Transverse colon (tissue), 4 donors: Measurements from ENCODE around the gene INHBC. TPM values are rescaled to one million over a fixed set of nuclear protein-coding genes. Genes with fewer than 3 reads are reported as not detected.

Source experiments
- DNase-seq: peaks from one replicate; pipeline ENCODE4 v3.0.0-alpha.2; 2019
- H3K27ac ChIP-seq, 4 donors: fragments of 200-600 bp; sonication (generic); 2 replicates each; pipeline ENCODE4 v1.5.1; 2016 to 2018; ENCODE audit warnings: inconsistent platforms in 4 of 4
- H3K27me3 ChIP-seq: fragments of 200-600 bp; sonication (generic); 2 replicates; pipeline ENCODE4 v1.5.1; 2017; ENCODE audit warnings: inconsistent platforms
- H3K36me3 ChIP-seq, 4 donors: fragments of 200-600 bp; sonication (generic); 2 replicates each; pipeline ENCODE4 v1.5.1; 2017 to 2019; ENCODE audit warnings: inconsistent platforms in 4 of 4
- H3K4me1 ChIP-seq, 4 donors: fragments of 200-600 bp; sonication (generic); 2 replicates each; pipeline ENCODE4 v1.5.1; 2017 to 2020; ENCODE audit warnings: inconsistent platforms in 4 of 4
- H3K4me3 ChIP-seq, 4 donors: fragments of 200-600 bp; sonication (generic); 1 replicate in 1 of 4; 2 replicates in 3 of 4; pipeline versions ENCODE4 v1.5.1 to v1.6.1; 2017 to 2019; ENCODE audit warnings: inconsistent platforms in 4 of 4
- H3K9me3 ChIP-seq, 2 donors: fragments of 200-600 bp; sonication (generic); 2 replicates each; pipeline ENCODE4 v1.5.1; 2017 to 2019; ENCODE audit warnings: inconsistent platforms in 2 of 2
- CTCF ChIP-seq, 5 experiments: fragments of 200-600 bp in 3 of 5; fragments of 450-650 bp in 2 of 5; sonication (generic) in 3 of 5; IDR thresholded peaks; 1 replicate in 2 of 5; 2 replicates in 3 of 5; pipeline ENCODE4 v1.5.1; 2016 to 2017; ENCODE audit warnings: antibody characterized with exemption in 5 of 5, inconsistent platforms in 3 of 5, mild to moderate bottlenecking in 2 of 5, moderate library complexity in 1 of 5
- EP300 ChIP-seq: sonication (generic); formaldehyde crosslinking; IDR thresholded peaks from one replicate; pipeline ENCODE4 v1.6.1; 2017; ENCODE audit warnings: antibody characterized with exemption, low read depth
- POLR2A ChIP-seq: fragments of 450-650 bp; IDR thresholded peaks from one replicate; pipeline ENCODE4 v1.6.1; 2016; ENCODE audit warnings: antibody characterized with exemption, mild to moderate bottlenecking, moderate library complexity
- POLR2AphosphoS5 ChIP-seq, 3 donors: sonication (generic); formaldehyde crosslinking; IDR thresholded peaks; one replicate each; pipeline ENCODE4 v1.6.1; 2016; ENCODE audit warnings: antibody characterized with exemption in 3 of 3
- WGBS, 2 donors: methylation state at CpG; one replicate each; pipeline ENCODE4 v1.1.5; 2018; ENCODE audit warnings: low coverage in 1 of 2; 5-methylcytosine and 5-hydroxymethylcytosine counted together
- in situ Hi-C, 4 donors: fragments of 200-750 bp; cut with MboI; loops; one replicate each; pipeline versions ENCODE4 v1.15.0 to v1.15.1; 2017; ENCODE audit warnings: low sequenced_read_pairs in 3 of 4, low pct_ligation_motif_present in 1 of 4, low pct_unique_long_range_greater_than_20kb in 1 of 4
- intact Hi-C: fragments of 100-400 bp; cut with DNase I; formaldehyde crosslinking; loops from one replicate; pipeline ENCODE4 v1.15.1; 2023; ENCODE audit warnings: low total_unique reads
- small RNA-seq, 4 donors: library from RNA; depleted of rRNA; stranded (forward); fragments of <200 nt; gene quantifications; one replicate each; pipeline ENCODE3, GENCODE V24; 2016
- total RNA-seq, 4 donors: library from RNA; depleted of rRNA; stranded (reverse); fragments of >200 nt; gene quantifications; one replicate each; pipeline ENCODE4 v1.1.0, GENCODE V29; 2016

The INHBC gene
- total RNA-seq, 4 donors from 2014 or later, result not detected

- intact Hi-C loops (no loop called here), in situ Hi-C loops (no loop called here)
- no peak overlapping the region for H3K27ac ChIP-seq
- peaks cover 0 to 31% (median 13%) of the 10 kb centered on the region in 4 donors for H3K36me3 ChIP-seq
- H3K9me3 ChIP-seq, result no peaks in the 10 kb centered on the region
- no peak for TF ChIP-seq CTCF (IDR thresholded peaks at IDR 0.05)
- TF ChIP-seq POLR2A, result no peak
- TF ChIP-seq EP300, result no peak
- TF ChIP-seq POLR2AphosphoS5 (IDR thresholded peaks at IDR 0.05), result no peak
- H3K4me1 ChIP-seq, result no peaks in the 10 kb centered on the region
- DNase-seq, result no peak
- no peaks in the 10 kb centered on the region for H3K27me3 ChIP-seq
- 90 to 91% methylated on average over 9 to 12 of the region's 12 CpGs for WGBS, 2 donors
- H3K4me3 ChIP-seq, result no peak overlapping the region
These were observed 62.9 kb downstream of the INHBC start for GRCh38 chr12:57497223-57498131.

DNA sequence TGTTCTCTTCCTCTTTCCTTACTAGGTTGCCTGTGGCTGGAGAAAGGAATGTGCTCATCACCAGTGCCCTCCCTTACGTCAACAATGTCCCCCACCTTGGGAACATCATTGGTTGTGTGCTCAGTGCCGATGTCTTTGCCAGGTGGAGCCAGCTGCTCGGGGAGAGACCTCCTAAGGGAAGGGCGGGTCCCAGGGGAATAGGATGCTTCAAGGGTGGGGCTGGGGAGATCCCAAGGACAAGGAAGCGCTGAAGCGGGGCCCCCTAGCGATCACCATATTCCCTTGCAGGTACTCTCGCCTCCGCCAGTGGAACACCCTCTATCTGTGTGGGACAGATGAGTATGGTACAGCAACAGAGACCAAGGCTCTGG lies 63.5 kb downstream of the INHBC start:
- WGBS, 2 donors, result 80 to 86% methylated on average over 1 to 9 of the region's 9 CpGs
- in situ Hi-C loops, result no loop called here
- intact Hi-C loops, result no loop called here

DNA sequence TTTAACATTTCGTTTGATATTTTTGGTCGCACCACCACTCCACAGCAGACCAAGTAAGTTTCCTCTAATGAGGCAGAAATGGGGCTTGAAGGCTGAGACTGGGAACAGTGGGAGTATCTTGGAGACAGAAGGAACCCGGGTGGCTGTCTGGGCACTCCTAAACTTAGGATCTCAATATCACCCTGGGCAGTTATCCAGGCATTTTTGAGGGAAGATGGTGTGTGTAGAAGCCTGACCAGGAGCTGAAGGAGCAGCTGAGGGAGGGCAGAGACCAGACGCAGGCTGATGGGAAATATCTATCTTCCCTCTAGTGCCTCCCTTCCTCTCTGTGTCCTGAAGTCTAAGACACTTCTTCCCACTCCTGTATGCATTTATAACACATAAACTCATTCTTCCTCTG lies 64.0 kb downstream of the INHBC start:
- in situ Hi-C loops, result no loop called here
- WGBS, 2 donors, result 71 to 98% methylated on average over 1 to 4 of the region's 4 CpGs
- Histone ChIP-seq H3K27me3 (no peaks in the 10 kb centered on the region), H3K4me1 (no peaks in the 10 kb centered on the region), H3K36me3 (peaks cover 0 to 32% (median 16%) of the 10 kb centered on the region in 4 donors), H3K27ac (no peak overlapping the region), H3K9me3 (no peaks in the 10 kb centered on the region), H3K4me3 (no peak overlapping the region)
- TF ChIP-seq EP300, result no peak
- no peak for TF ChIP-seq POLR2A
- TF ChIP-seq POLR2AphosphoS5 (IDR thresholded peaks at IDR 0.05), result no peak
- no peak for TF ChIP-seq CTCF (IDR thresholded peaks at IDR 0.05)
- intact Hi-C loops, result no loop called here
- no peak for DNase-seq

More for the DNA sequence above, 63.5 kb downstream of the INHBC start:
- Histone ChIP-seq H3K9me3 (no peaks in the 10 kb centered on the region), H3K36me3 (peaks cover 0 to 28% (median 14%) of the 10 kb centered on the region in 4 donors), H3K27ac (no peak overlapping the region), H3K4me1 (no peaks in the 10 kb centered on the region), H3K27me3 (no peaks in the 10 kb centered on the region), H3K4me3 (no peak overlapping the region)
- TF ChIP-seq CTCF (IDR thresholded peaks at IDR 0.05), result no peak
- no peak for TF ChIP-seq POLR2A
- no peak for TF ChIP-seq EP300
- TF ChIP-seq POLR2AphosphoS5 (IDR thresholded peaks at IDR 0.05), result no peak
- no peak for DNase-seq

DNA sequence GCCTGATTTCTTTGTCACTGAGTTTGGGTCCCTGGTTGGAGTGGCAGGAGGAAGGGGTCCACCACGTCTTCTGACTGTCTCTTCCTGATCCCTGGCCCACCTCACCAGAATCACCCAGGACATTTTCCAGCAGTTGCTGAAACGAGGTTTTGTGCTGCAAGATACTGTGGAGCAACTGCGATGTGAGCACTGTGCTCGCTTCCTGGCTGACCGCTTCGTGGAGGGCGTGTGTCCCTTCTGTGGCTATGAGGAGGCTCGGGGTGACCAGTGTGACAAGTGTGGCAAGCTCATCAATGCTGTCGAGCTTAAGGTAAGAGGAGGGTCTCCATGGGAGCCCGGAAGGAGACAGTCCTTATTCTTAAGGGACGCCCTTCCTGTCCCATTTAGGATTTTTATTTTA lies 65.6 kb downstream of the INHBC start:
- DNase-seq, result no peak
- TF ChIP-seq EP300 (no peak), POLR2A (no peak), POLR2AphosphoS5 (IDR thresholded peaks at IDR 0.05) (no peak), CTCF (IDR thresholded peaks at IDR 0.05) (no peak)
- H3K4me1 ChIP-seq, result no peaks in the 10 kb centered on the region
- H3K27me3 ChIP-seq, result no peaks in the 10 kb centered on the region
- WGBS, 2 donors, result 94% methylated on average over 5 to 11 of the region's 11 CpGs
- no peak overlapping the region for H3K4me3 ChIP-seq
- no peaks in the 10 kb centered on the region for H3K9me3 ChIP-seq
- no peak overlapping the region for H3K27ac ChIP-seq
- peaks cover 0 to 45% (median 21%) of the 10 kb centered on the region in 4 donors for H3K36me3 ChIP-seq
- in situ Hi-C loops, result no loop called here
- intact Hi-C loops, result no loop called here

Small RNA genes lying within 50 kb of the gene (small RNA-seq; reads per million reads assigned to genes)
- gene RNU6-879P, result 0 reads per million in 4 donors

Other genes with a start within 250 kb of the INHBC start
- not detected for gene NXPH4, start 218.0 kb upstream of the INHBC start, total RNA-seq
- 100 to 1,000 TPM in 1 of 4 donors, 10 to 100 TPM in 3; 29.2 to 104 (median 33.4) TPM for gene SHMT2, start 205.1 kb upstream of the INHBC start, total RNA-seq
- gene STAC3, start 183.6 kb upstream of the INHBC start, total RNA-seq, result 1 to 10 TPM; 1.8 to 3.3 (median 1.9) TPM
- gene R3HDM2, start 3.7 kb upstream of the INHBC start, total RNA-seq, result 10 to 100 TPM; 26.3 to 56.9 (median 33.3) TPM
- not detected for gene INHBE, start 20.5 kb downstream of the INHBC start, total RNA-seq
- gene GLI1, start 25.0 kb downstream of the INHBC start, total RNA-seq, result 1 to 10 TPM in 1 of 4 donors, under 1 TPM in 2, not detected in 1; 0.41 to 1.2 (median 0.79) TPM
- gene ARHGAP9, start 45.1 kb downstream of the INHBC start, total RNA-seq, result 10 to 100 TPM in 3 of 4 donors, not detected in 1; 11.7 to 87.2 (median 27.3) TPM
- 100 to 1,000 TPM in 2 of 4 donors, 10 to 100 TPM in 2; 39.0 to 184 (median 103) TPM for gene MARS1, start 53.3 kb downstream of the INHBC start, total RNA-seq
- gene DDIT3, start 85.7 kb downstream of the INHBC start, total RNA-seq, result 100 to 1,000 TPM in 2 of 4 donors, 10 to 100 TPM in 2; 27.6 to 338 (median 67.6) TPM
- gene MBD6, start 88.0 kb downstream of the INHBC start, total RNA-seq, result 100 to 1,000 TPM in 1 of 4 donors, 10 to 100 TPM in 3; 36.6 to 155 (median 51.0) TPM
- gene DCTN2, start 112.4 kb downstream of the INHBC start, total RNA-seq, result 100 to 1,000 TPM; 154 to 344 (median 175) TPM
- 1 to 10 TPM; 1.3 to 6.2 (median 1.6) TPM for gene KIF5A, start 115.3 kb downstream of the INHBC start, total RNA-seq
- gene PIP4K2C, start 156.4 kb downstream of the INHBC start, total RNA-seq, result 100 to 1,000 TPM in 1 of 4 donors, 10 to 100 TPM in 3; 38.4 to 308 (median 45.8) TPM
- gene DTX3, start 170.0 kb downstream of the INHBC start, total RNA-seq, result 10 to 100 TPM in 1 of 4 donors, 1 to 10 TPM in 3; 8.0 to 10.9 (median 9.6) TPM
- 10 to 100 TPM in 3 of 4 donors, 1 to 10 TPM in 1; 6.6 to 35.9 (median 15.3) TPM for gene ARHGEF25, start 176.7 kb downstream of the INHBC start, total RNA-seq
- gene B4GALNT1, start 198.4 kb downstream of the INHBC start, total RNA-seq, result 1 to 10 TPM in 2 of 4 donors, under 1 TPM in 1, not detected in 1; 0.68 to 6.4 (median 2.1) TPM